Retinal pigment epithelial cell (primary cell): Measurements from ENCODE around the gene CUEDC1.
"Not testable (repeated sequence)": the region's sequence is repeated elsewhere in the genome, so short reads cannot be mapped to it uniquely, and the experiment has no call there.

Experiments used
- DNase-seq: peaks from one replicate; pipeline ENCODE4 v3.0.0-alpha.2; 2010; ENCODE audit warnings: low read depth
- H3K4me3 ChIP-seq: 2 replicates; pipeline ENCODE4 v1.5.1; 2011; ENCODE audit warnings: mild to moderate bottlenecking, low read length, control low read depth, moderate library complexity
- CTCF ChIP-seq: conservative IDR thresholded peaks from 2 replicates; pipeline ENCODE4 v1.5.1; 2011; ENCODE audit warnings: low read depth, low read length, control low read depth, inconsistent platforms

The CUEDC1 gene

DNA sequence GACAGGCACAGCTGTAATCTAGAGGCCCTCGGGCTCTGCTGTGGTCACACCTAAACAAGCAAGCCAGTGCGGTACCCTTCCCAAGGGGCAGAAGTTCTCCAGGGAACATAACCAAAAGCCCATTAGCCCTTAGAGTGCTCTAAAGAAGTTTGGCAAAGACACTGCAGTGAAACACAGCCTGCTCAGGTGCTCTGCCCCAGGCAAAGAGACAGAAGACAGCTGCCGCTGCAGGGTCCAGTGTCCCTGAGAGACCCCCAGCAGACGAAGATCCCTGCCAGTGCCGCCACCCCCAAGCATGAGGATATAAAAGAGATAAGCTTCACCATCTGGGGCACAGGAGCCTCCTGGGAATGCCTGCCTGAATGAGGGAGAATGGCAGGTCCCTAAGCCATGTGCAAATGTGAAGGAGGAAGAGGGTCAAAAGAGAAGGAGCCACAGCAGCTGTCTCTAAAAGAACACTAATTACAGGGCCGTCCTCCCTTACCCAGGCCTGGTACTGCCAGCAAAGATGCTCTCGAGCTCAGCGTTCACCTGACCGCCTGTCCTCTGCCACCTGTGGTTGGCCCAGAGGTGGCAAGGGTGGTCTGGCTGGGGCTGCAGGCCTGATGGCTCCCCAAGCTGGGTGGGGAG, 29.7 kb downstream of the CUEDC1 start:
- DNase-seq, result no peak
- H3K4me3 ChIP-seq, result no peak overlapping the region
- TF ChIP-seq CTCF, result no peak

DNA sequence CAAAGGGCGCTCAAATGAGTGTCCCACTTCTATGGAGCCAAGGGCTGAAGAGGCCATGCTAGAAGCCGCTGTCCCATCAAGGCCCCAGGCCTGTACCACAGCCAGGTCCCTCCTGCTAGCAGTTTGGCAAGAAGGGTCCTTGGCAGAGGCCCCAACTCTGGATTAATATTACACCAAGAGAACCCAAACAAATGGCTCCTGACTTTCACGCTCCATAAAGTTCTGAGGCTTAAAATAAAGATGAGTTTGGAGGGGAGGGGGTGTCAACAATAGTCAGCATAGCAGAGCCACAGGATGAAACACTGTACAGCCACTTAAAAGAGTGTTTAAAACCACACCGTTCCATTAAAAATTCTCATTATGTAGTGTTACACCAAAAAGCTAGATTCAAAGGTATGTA, 30.5 kb downstream of the CUEDC1 start:
- no peak for DNase-seq
- TF ChIP-seq CTCF, result no peak
- H3K4me3 ChIP-seq, result no peak overlapping the region

- no peak for DNase-seq
- no peak for TF ChIP-seq CTCF
- H3K4me3 ChIP-seq, result no peak overlapping the region
Measured at GRCh38 chr17:57923182-57923872, 31.9 kb downstream of the CUEDC1 start.

GRCh38 chr17:57922745-57923144, 32.5 kb downstream of the CUEDC1 start:
- not testable (repeated sequence) for DNase-seq, H3K4me3 ChIP-seq

GRCh38 chr17:57920916-57921703, 34.1 kb downstream of the CUEDC1 start:
- H3K4me3 ChIP-seq, result no peak overlapping the region
- TF ChIP-seq CTCF, result no peak
- no peak for DNase-seq

DNA sequence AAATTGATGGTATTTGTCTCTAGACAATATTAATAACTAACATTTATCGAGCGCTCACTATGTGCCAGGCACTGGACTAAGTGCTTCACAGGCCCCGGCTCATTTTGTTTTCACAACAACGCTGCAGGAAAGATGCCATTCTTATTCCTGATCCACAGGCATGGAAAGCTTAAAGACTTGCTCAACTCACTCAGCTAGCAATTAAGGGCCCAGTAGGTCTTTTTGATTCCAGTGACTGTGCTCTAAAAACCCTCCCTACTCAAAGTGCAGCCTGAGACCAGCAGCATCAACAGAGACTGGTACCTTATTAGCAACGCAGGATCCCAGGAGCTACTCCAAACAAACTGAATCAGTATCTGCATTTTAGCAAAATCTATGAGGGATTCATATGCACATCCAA, 35.3 kb downstream of the CUEDC1 start:
- DNase-seq, result no peak
- no peak overlapping the region for H3K4me3 ChIP-seq
- TF ChIP-seq CTCF, result no peak

DNA sequence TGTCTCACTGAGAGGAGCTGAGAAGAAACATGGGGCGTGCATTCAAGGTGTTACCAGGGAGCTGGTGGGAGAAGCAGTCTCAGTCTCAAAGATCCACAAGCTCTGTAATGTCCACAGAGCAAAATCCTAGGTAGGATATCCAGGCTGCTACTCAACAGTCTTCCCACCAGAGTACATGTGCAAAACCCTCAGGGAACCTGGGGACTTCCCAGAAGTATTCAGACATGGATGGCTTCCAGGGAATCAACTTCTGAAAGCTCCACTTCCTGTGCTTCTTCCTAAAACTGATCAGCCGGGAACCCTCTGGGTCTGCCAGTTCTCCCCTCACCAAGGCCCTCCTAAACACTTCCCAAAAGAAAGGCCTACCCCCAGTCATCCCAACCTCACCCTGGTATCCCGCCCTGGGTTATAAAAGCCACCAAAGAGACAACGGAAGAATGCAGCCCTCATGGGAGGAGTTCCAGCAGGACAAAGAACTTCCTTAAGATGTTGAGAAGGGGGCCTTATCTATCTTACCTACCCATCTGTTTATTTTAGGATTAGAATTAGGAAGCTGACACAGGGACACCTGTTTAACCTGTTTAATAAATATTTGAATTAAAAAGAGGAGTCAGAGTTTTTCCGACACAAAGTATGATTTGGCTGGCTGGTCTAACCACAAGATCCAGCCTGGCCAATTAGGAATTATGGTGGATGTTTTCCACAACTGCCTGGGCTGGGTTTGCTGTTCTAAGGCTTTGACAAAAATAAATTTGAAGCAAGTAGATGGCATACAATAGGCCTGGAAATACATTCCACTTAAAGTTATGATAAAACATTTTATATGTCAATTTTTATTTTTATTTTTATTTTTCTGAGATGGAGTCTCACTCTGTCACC, 37.0 kb downstream of the CUEDC1 start:
- no peak overlapping the region for H3K4me3 ChIP-seq
- TF ChIP-seq CTCF, result no peak
- DNase-seq, result no peak
